ENCODE results near the gene XG.

DNA sequence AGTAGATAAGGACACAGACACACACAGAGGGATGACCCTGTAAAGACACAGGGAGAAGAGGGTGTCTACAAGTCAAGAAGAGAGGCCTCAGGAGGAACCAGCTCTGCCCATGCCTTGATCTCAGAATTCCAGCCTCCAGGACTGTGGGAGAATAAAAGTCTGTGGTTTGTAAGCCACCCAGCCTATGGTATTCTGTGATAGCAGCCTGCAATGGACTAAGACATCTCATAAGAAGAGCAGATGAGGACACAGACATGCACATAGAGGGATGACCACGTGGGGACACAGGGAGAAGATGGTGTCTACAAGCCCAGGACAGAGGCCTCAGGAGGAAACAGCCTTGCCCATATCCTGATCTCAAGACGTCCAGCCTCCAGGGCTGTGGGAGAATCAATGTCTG lies 9.4 kb downstream of the XG start:
- TF ChIP-seq, protein P1, sequence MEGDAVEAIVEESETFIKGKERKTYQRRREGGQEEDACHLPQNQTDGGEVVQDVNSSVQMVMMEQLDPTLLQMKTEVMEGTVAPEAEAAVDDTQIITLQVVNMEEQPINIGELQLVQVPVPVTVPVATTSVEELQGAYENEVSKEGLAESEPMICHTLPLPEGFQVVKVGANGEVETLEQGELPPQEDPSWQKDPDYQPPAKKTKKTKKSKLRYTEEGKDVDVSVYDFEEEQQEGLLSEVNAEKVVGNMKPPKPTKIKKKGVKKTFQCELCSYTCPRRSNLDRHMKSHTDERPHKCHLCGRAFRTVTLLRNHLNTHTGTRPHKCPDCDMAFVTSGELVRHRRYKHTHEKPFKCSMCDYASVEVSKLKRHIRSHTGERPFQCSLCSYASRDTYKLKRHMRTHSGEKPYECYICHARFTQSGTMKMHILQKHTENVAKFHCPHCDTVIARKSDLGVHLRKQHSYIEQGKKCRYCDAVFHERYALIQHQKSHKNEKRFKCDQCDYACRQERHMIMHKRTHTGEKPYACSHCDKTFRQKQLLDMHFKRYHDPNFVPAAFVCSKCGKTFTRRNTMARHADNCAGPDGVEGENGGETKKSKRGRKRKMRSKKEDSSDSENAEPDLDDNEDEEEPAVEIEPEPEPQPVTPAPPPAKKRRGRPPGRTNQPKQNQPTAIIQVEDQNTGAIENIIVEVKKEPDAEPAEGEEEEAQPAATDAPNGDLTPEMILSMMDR (conservative IDR thresholded peaks at IDR 0.05; ENCODE audit: low read depth, low read length): no peak
- TF ChIP-seq POLR2A (IDR thresholded peaks at IDR 0.05; ENCODE audit: low read depth, low read length) (no peak), MAFK (IDR thresholded peaks at IDR 0.05; ENCODE audit: low read depth, low read length) (no peak), FOS (IDR thresholded peaks at IDR 0.05; ENCODE audit: low read depth, low read length) (no peak), RFX5 (IDR thresholded peaks at IDR 0.05; ENCODE audit: low read depth, low read length) (no peak), MAZ (IDR thresholded peaks at IDR 0.05; ENCODE audit: borderline replicate concordance, low read depth, low read length) (no peak), CEBPB (IDR thresholded peaks at IDR 0.05; ENCODE audit: low read depth, low read length) (no peak), MXI1 (IDR thresholded peaks at IDR 0.05; ENCODE audit: borderline replicate concordance, low read depth, low read length) (no peak), CHD1 (IDR thresholded peaks at IDR 0.05; ENCODE audit: low read depth, low read length) (no peak), RAD21 (IDR thresholded peaks at IDR 0.05; ENCODE audit: low read length) (no peak)

Data from IMR-90 (cell line).